ENCODE results near the gene CABP1.

The CABP1 gene

GRCh38 chr12:120658286-120659150, 18.1 kb downstream of the CABP1 start:
- TF ChIP-seq CTCF (IDR thresholded peaks at IDR 0.05): no peak
- Histone ChIP-seq H3K9me3 (ENCODE audit: control insufficient read depth, low read length) (no peaks in the 10 kb centered on the region), H3K4me1 (no peaks in the 10 kb centered on the region), H3K36me3 (ENCODE audit: control insufficient read depth, insufficient read depth, low read length) (no peaks in the 10 kb centered on the region), H3K27ac (no peak overlapping the region), H3K79me2 (peaks cover 10% of the 10 kb centered on the region), H3K9ac (no peak overlapping the region), H3K4me3 (ENCODE audit: low read depth, low read length) (no peak overlapping the region), H2AFZ (no peak overlapping the region), H3K4me2 (ENCODE audit: low read length) (no peak overlapping the region), H3K27me3 (ENCODE audit: control insufficient read depth, insufficient read depth, low read length) (no peaks in the 10 kb centered on the region)

GRCh38 chr12:120659151-120659525, 18.7 kb downstream of the CABP1 start:
- Histone ChIP-seq H3K4me3 (ENCODE audit: low read depth, low read length) (no peak overlapping the region), H3K27ac (no peak overlapping the region), H3K27me3 (ENCODE audit: control insufficient read depth, insufficient read depth, low read length) (no peaks in the 10 kb centered on the region), H3K36me3 (ENCODE audit: control insufficient read depth, insufficient read depth, low read length) (no peaks in the 10 kb centered on the region), H2AFZ (no peak overlapping the region), H3K79me2 (peaks cover 8% of the 10 kb centered on the region), H3K9me3 (ENCODE audit: control insufficient read depth, low read length) (no peaks in the 10 kb centered on the region), H3K4me2 (ENCODE audit: low read length) (no peak overlapping the region), H3K4me1 (no peaks in the 10 kb centered on the region), H3K9ac (no peak overlapping the region)
- no peak for TF ChIP-seq CTCF (IDR thresholded peaks at IDR 0.05)

GRCh38 chr12:120661432-120661831, 21.0 kb downstream of the CABP1 start:
- H3K4me2 ChIP-seq (ENCODE audit: low read length): no peak overlapping the region
- no peaks in the 10 kb centered on the region for H3K4me1 ChIP-seq
- H3K9ac ChIP-seq: no peak overlapping the region
- H2AFZ ChIP-seq: no peak overlapping the region
- no peak overlapping the region for H3K27ac ChIP-seq
- H3K27me3 ChIP-seq (ENCODE audit: control insufficient read depth, insufficient read depth, low read length): no peaks in the 10 kb centered on the region
- H3K36me3 ChIP-seq (ENCODE audit: control insufficient read depth, insufficient read depth, low read length): no peaks in the 10 kb centered on the region
- H3K79me2 ChIP-seq: peaks cover 8% of the 10 kb centered on the region
- H3K4me3 ChIP-seq (ENCODE audit: low read depth, low read length): no peak overlapping the region
- no peaks in the 10 kb centered on the region for H3K9me3 ChIP-seq (ENCODE audit: control insufficient read depth, low read length)
- TF ChIP-seq CTCF (IDR thresholded peaks at IDR 0.05): no peak

- H3K9ac ChIP-seq: no peak overlapping the region
- no peaks in the 10 kb centered on the region for H3K36me3 ChIP-seq (ENCODE audit: control insufficient read depth, insufficient read depth, low read length)
- no peak overlapping the region for H3K27ac ChIP-seq
- peaks cover 4% of the 10 kb centered on the region for H3K79me2 ChIP-seq
- no peak for TF ChIP-seq CTCF (IDR thresholded peaks at IDR 0.05)
- no peaks in the 10 kb centered on the region for H3K4me1 ChIP-seq
- no peaks in the 10 kb centered on the region for H3K27me3 ChIP-seq (ENCODE audit: control insufficient read depth, insufficient read depth, low read length)
- no peaks in the 10 kb centered on the region for H3K9me3 ChIP-seq (ENCODE audit: control insufficient read depth, low read length)
- H3K4me2 ChIP-seq (ENCODE audit: low read length): no peak overlapping the region
- no peak overlapping the region for H3K4me3 ChIP-seq (ENCODE audit: low read depth, low read length)
- H2AFZ ChIP-seq: no peak overlapping the region
These were observed 22.5 kb downstream of the CABP1 start for GRCh38 chr12:120662879-120663278.

- Histone ChIP-seq H3K79me2 (peaks cover 2% of the 10 kb centered on the region), H3K9me3 (ENCODE audit: control insufficient read depth, low read length) (no peaks in the 10 kb centered on the region), H3K27me3 (ENCODE audit: control insufficient read depth, insufficient read depth, low read length) (no peaks in the 10 kb centered on the region), H3K36me3 (ENCODE audit: control insufficient read depth, insufficient read depth, low read length) (no peaks in the 10 kb centered on the region), H2AFZ (no peak overlapping the region), H3K4me3 (ENCODE audit: low read depth, low read length) (no peak overlapping the region), H3K4me2 (ENCODE audit: low read length) (no peak overlapping the region), H3K9ac (no peak overlapping the region), H3K27ac (no peak overlapping the region), H3K4me1 (no peaks in the 10 kb centered on the region)
- no peak for TF ChIP-seq CTCF (IDR thresholded peaks at IDR 0.05)
These were observed 23.3 kb downstream of the CABP1 start for GRCh38 chr12:120663741-120664140.

All from parathyroid adenoma (tissue), 2 donors.